ENCODE data around the gene LRRC18. TPM values are rescaled to one million over a fixed set of nuclear protein-coding genes. Genes with fewer than 3 reads are reported as not detected.
A peak's percentile ranks its signal among the peaks of the same experiment; 100 is the strongest.

LRRC18 gene
- total RNA-seq, 4 donors from 2014 or later, result 1.7 TPM; not detected in 3

- DNase-seq, result peak in 1 of 3 donors; percentile 34
- Histone ChIP-seq H3K9me3 (no peaks in the 10 kb centered on the region), H3K36me3 (no peaks in the 10 kb centered on the region), H3K27me3 (no peaks in the 10 kb centered on the region), H3K4me1 (no peaks in the 10 kb centered on the region), H3K27ac (no peak overlapping the region), H3K4me3 (no peak overlapping the region)
- TF ChIP-seq POLR2A (IDR thresholded peaks at IDR 0.05), result no peak
- TF ChIP-seq CTCF (IDR thresholded peaks at IDR 0.05), result no peak
These were observed 30.4 kb upstream of the LRRC18 start for GRCh38 chr10:48970046-48970445.

- TF ChIP-seq POLR2A (IDR thresholded peaks at IDR 0.05) (no peak), CTCF (IDR thresholded peaks at IDR 0.05) (no peak)
These were observed 28.4 kb upstream of the LRRC18 start for GRCh38 chr10:48968036-48968435.

GRCh38 chr10:48965460-48965859, 25.8 kb upstream of the LRRC18 start:
- H3K36me3 ChIP-seq, result no peaks in the 10 kb centered on the region
- H3K4me1 ChIP-seq, result no peaks in the 10 kb centered on the region
- no peak for TF ChIP-seq POLR2A (IDR thresholded peaks at IDR 0.05)
- TF ChIP-seq CTCF (IDR thresholded peaks at IDR 0.05), result no peak
- no peak overlapping the region for H3K27ac ChIP-seq
- no peak overlapping the region for H3K4me3 ChIP-seq
- H3K27me3 ChIP-seq, result no peaks in the 10 kb centered on the region
- DNase-seq, result peak in 1 of 3 donors; percentile 22
- H3K9me3 ChIP-seq, result no peaks in the 10 kb centered on the region

More at GRCh38 chr10:48968036-48968435, 28.4 kb upstream of the LRRC18 start:
- no peak for DNase-seq
- Histone ChIP-seq H3K4me1 (no peaks in the 10 kb centered on the region), H3K27me3 (no peaks in the 10 kb centered on the region), H3K27ac (no peak overlapping the region), H3K9me3 (no peaks in the 10 kb centered on the region), H3K4me3 (no peak overlapping the region), H3K36me3 (no peaks in the 10 kb centered on the region)

- H3K4me3 ChIP-seq, result no peak overlapping the region
- no peaks in the 10 kb centered on the region for H3K4me1 ChIP-seq
- H3K27ac ChIP-seq, result no peak overlapping the region
- no peak for DNase-seq
- H3K36me3 ChIP-seq, result no peaks in the 10 kb centered on the region
- H3K27me3 ChIP-seq, result no peaks in the 10 kb centered on the region
- TF ChIP-seq CTCF (IDR thresholded peaks at IDR 0.05) (no peak), POLR2A (IDR thresholded peaks at IDR 0.05) (no peak)
- H3K9me3 ChIP-seq, result no peaks in the 10 kb centered on the region
These were observed 24.4 kb upstream of the LRRC18 start for GRCh38 chr10:48964038-48964437.

GRCh38 chr10:48958598-48959190, 19.1 kb upstream of the LRRC18 start:
- DNase-seq, result no peak
- TF ChIP-seq POLR2A (IDR thresholded peaks at IDR 0.05) (no peak), CTCF (IDR thresholded peaks at IDR 0.05) (no peak)

More at GRCh38 chr10:48958598-48959190, 19.1 kb upstream of the LRRC18 start:
- no peaks in the 10 kb centered on the region for H3K9me3 ChIP-seq
- no peak overlapping the region for H3K4me3 ChIP-seq
- H3K27me3 ChIP-seq, result no peaks in the 10 kb centered on the region
- no peaks in the 10 kb centered on the region for H3K36me3 ChIP-seq
- H3K27ac ChIP-seq, result no peak overlapping the region
- no peaks in the 10 kb centered on the region for H3K4me1 ChIP-seq

All from Peyer's patch (tissue), 4 donors.